ENCODE results near the gene ADAMTSL2.

Gene ADAMTSL2

GRCh38 chr9:133576875-133577736, 42.6 kb downstream of the ADAMTSL2 start:
- DNase-seq = no peak

- no peak for DNase-seq
These were observed 43.2 kb downstream of the ADAMTSL2 start for GRCh38 chr9:133577737-133578112.

GRCh38 chr9:133578524-133579441, 44.3 kb downstream of the ADAMTSL2 start:
- no peak for DNase-seq

GRCh38 chr9:133579601-133580418, 45.3 kb downstream of the ADAMTSL2 start:
- no peak for DNase-seq

- DNase-seq = no peak
These were observed 45.9 kb downstream of the ADAMTSL2 start for GRCh38 chr9:133580419-133580738.

GRCh38 chr9:133581011-133581410, 46.5 kb downstream of the ADAMTSL2 start:
- DNase-seq = no peak

GRCh38 chr9:133581513-133582343, 47.2 kb downstream of the ADAMTSL2 start:
- no peak for DNase-seq

GRCh38 chr9:133582501-133583045, 48.1 kb downstream of the ADAMTSL2 start:
- no peak for DNase-seq

- DNase-seq = no peak
These were observed 48.6 kb downstream of the ADAMTSL2 start for GRCh38 chr9:133583111-133583510.

- DNase-seq = no peak
These were observed 49.1 kb downstream of the ADAMTSL2 start for GRCh38 chr9:133583586-133583985.

- DNase-seq = no peak
These were observed 49.7 kb downstream of the ADAMTSL2 start for GRCh38 chr9:133584167-133584558.

GRCh38 chr9:133584559-133585476, 50.3 kb downstream of the ADAMTSL2 start:
- DNase-seq = peak; percentile 63

- DNase-seq = no peak
These were observed 51.2 kb downstream of the ADAMTSL2 start for GRCh38 chr9:133585481-133586351.

GRCh38 chr9:133587051-133587450, 52.5 kb downstream of the ADAMTSL2 start:
- peak; percentile 20 for DNase-seq

GRCh38 chr9:133587466-133587865, 53.0 kb downstream of the ADAMTSL2 start:
- no peak for DNase-seq

GRCh38 chr9:133589454-133590227, 55.1 kb downstream of the ADAMTSL2 start:
- no peak for DNase-seq

- no peak for DNase-seq
These were observed 55.8 kb downstream of the ADAMTSL2 start for GRCh38 chr9:133590231-133590855.

Measured in NCI-H2029 (cell line).